Liver (tissue), 9 donors: ENCODE measurements around the gene PCED1B. TPM values are rescaled to one million over a fixed set of nuclear protein-coding genes. Genes with fewer than 3 reads are reported as not detected.

Source experiments
- DNase-seq: peaks from one replicate; pipeline ENCODE4 v3.0.0-alpha.2; 2017; ENCODE audit warnings: low spot score
- H3K27ac ChIP-seq, 2 donors: one replicate each; pipeline ENCODE4 v1.7.0; 2013; ENCODE audit warnings: inconsistent platforms in 2 of 2, low read length in 2 of 2, control low read depth in 1 of 2, low read depth in 1 of 2, mild to moderate bottlenecking in 1 of 2
- H3K27me3 ChIP-seq, 4 donors: one replicate each; pipeline versions ENCODE4 v1.6.1 to v1.7.0; 2013; ENCODE audit warnings: low read length in 3 of 4, inconsistent platforms in 1 of 4, mild to moderate bottlenecking in 1 of 4, moderate library complexity in 1 of 4; ENCODE audit not compliant: control insufficient read depth in 4 of 4, insufficient read depth in 4 of 4
- H3K36me3 ChIP-seq, 4 donors: one replicate each; pipeline versions ENCODE4 v1.6.1 to v1.7.0; 2013; ENCODE audit warnings: low read length in 3 of 4, mild to moderate bottlenecking in 3 of 4, low read depth in 1 of 4, moderate library complexity in 1 of 4; ENCODE audit not compliant: control insufficient read depth in 4 of 4, insufficient read depth in 3 of 4
- H3K4me1 ChIP-seq, 4 donors: one replicate each; pipeline versions ENCODE4 v1.6.1 to v1.7.0; 2013; ENCODE audit warnings: low read length in 3 of 4, mild to moderate bottlenecking in 3 of 4, moderate library complexity in 1 of 4; ENCODE audit not compliant: control insufficient read depth in 4 of 4, insufficient read depth in 4 of 4
- H3K4me3 ChIP-seq, 3 donors: one replicate each; pipeline versions ENCODE4 v1.6.1 to v1.7.0; 2013; ENCODE audit warnings: low read length in 3 of 3, control low read depth in 1 of 3, low read depth in 1 of 3, mild to moderate bottlenecking in 1 of 3
- H3K9ac ChIP-seq, 2 donors: one replicate each; pipeline ENCODE4 v1.7.0; 2013; ENCODE audit warnings: low read length in 2 of 2, mild to moderate bottlenecking in 2 of 2, moderate library complexity in 2 of 2, control low read depth in 1 of 2, low read depth in 1 of 2
- H3K9me3 ChIP-seq, 4 donors: one replicate each; pipeline versions ENCODE4 v1.6.1 to v1.7.0; 2013; ENCODE audit warnings: low read length in 3 of 4; ENCODE audit not compliant: control insufficient read depth in 4 of 4
- EGR1 ChIP-seq, 2 donors: IDR thresholded peaks; 2 replicates each; pipeline ENCODE4 v1.6.1; 2016 to 2018; ENCODE audit warnings: antibody characterized with exemption in 2 of 2, low read depth in 2 of 2
- FOXA1 ChIP-seq: IDR thresholded peaks from 2 replicates; pipeline ENCODE4 v1.6.1; 2016; ENCODE audit warnings: antibody characterized with exemption
- FOXA2 ChIP-seq: IDR thresholded peaks from 2 replicates; pipeline ENCODE4 v1.6.1; 2016; ENCODE audit warnings: antibody characterized with exemption
- GABPA ChIP-seq, 2 donors: IDR thresholded peaks in 1 of 2; conservative IDR thresholded peaks in 1 of 2; 2 replicates each; pipeline ENCODE4 v1.6.1; 2016; ENCODE audit warnings: antibody characterized with exemption in 2 of 2, mild to moderate bottlenecking in 1 of 2, moderate library complexity in 1 of 2
- HNF4A ChIP-seq, 2 donors: conservative IDR thresholded peaks; 2 replicates each; pipeline ENCODE4 v1.6.1; 2016; ENCODE audit warnings: antibody characterized with exemption in 2 of 2, mild to moderate bottlenecking in 2 of 2
- HNF4G ChIP-seq: IDR thresholded peaks from 2 replicates; pipeline ENCODE4 v1.6.1; 2016; ENCODE audit warnings: antibody characterized with exemption
- JUND ChIP-seq, 2 donors: IDR thresholded peaks; 2 replicates each; pipeline ENCODE4 v1.6.1; 2016; ENCODE audit warnings: antibody characterized with exemption in 2 of 2
- MAX ChIP-seq: IDR thresholded peaks from 2 replicates; pipeline ENCODE4 v1.6.1; 2016; ENCODE audit warnings: antibody characterized with exemption
- NR2F2 ChIP-seq: IDR thresholded peaks from 2 replicates; pipeline ENCODE4 v1.6.1; 2016; ENCODE audit warnings: antibody characterized with exemption
- RAD21 ChIP-seq, 2 donors: IDR thresholded peaks; 2 replicates each; pipeline ENCODE4 v1.6.1; 2016; ENCODE audit warnings: antibody characterized with exemption in 2 of 2, mild to moderate bottlenecking in 2 of 2
- REST ChIP-seq: IDR thresholded peaks from 2 replicates; pipeline ENCODE4 v1.6.1; 2016; ENCODE audit warnings: antibody characterized with exemption, mild to moderate bottlenecking
- RXRA ChIP-seq, 2 donors: IDR thresholded peaks; 2 replicates each; pipeline ENCODE4 v1.6.1; 2017 to 2018; ENCODE audit warnings: antibody characterized with exemption in 2 of 2, mild to moderate bottlenecking in 1 of 2
- SP1 ChIP-seq: IDR thresholded peaks from 2 replicates; pipeline ENCODE4 v1.6.1; 2018; ENCODE audit warnings: antibody characterized with exemption, mild to moderate bottlenecking
- TAF1 ChIP-seq: conservative IDR thresholded peaks from 2 replicates; pipeline ENCODE4 v1.6.1; 2016; ENCODE audit warnings: antibody characterized with exemption, mild to moderate bottlenecking
- YY1 ChIP-seq: IDR thresholded peaks from 2 replicates; pipeline ENCODE4 v1.6.1; 2016; ENCODE audit warnings: antibody characterized with exemption, mild to moderate bottlenecking
- WGBS: extraction: QIAGEN DNeasy Blood & Tissue Kit; methylation state at CpG from one replicate; pipeline ENCODE4 v1.1.7; 2013; 5-methylcytosine and 5-hydroxymethylcytosine counted together
- polyA plus RNA-seq, 2 donors: library from polyadenylated mRNA; stranded (reverse) in 1 of 2; unstranded in 1 of 2; fragments of 200-250 nt in 1 of 2; fragments of >200 nt in 1 of 2; fragmentation: Nextera tagmentation in 1 of 2; extraction: Ambion mirVana in 1 of 2; gene quantifications; one replicate each; pipeline versions ENCODE4 v1.2.1 to v1.2.3, GENCODE V29; 2013 to 2015
- total RNA-seq, 2 donors: library from RNA; depleted of rRNA; stranded (reverse); fragments of >200 nt; gene quantifications; one replicate each; pipeline ENCODE4 v1.2.3, GENCODE V29; 2014
- TF ChIP-seq, protein P1 (sequence below): IDR thresholded peaks from 2 replicates; pipeline ENCODE4 v1.6.1; 2016; ENCODE audit warnings: antibody characterized with exemption
- donor health status: healthy.
- donor health status: healthy.
- donor health status: healthy.
- donor health status: healthy.
- donor health status: healthy.

Gene PCED1B
- total and polyA plus RNA-seq, 4 donors = 0.51 to 1.8 (median 1.1) TPM

GRCh38 chr12:47111392-47111778, 32.0 kb downstream of the PCED1B start:
- DNase-seq = no peak
- Histone ChIP-seq H3K27me3 (no peaks in the 10 kb centered on the region), H3K9me3 (no peaks in the 10 kb centered on the region), H3K36me3 (no peaks in the 10 kb centered on the region), H3K4me3 (no peak overlapping the region), H3K4me1 (no peaks in the 10 kb centered on the region), H3K9ac (no peak overlapping the region), H3K27ac (no peak overlapping the region)
- TF ChIP-seq EGR1 (IDR thresholded peaks at IDR 0.05; ENCODE audit: low read depth in 2 of 2) (no peak), REST (no peak), HNF4G (no peak), RXRA (IDR thresholded peaks at IDR 0.05) (no peak), YY1 (no peak), FOXA1 (no peak), SP1 (no peak), TAF1 (no peak), NR2F2 (no peak), FOXA2 (no peak), JUND (IDR thresholded peaks at IDR 0.05) (no peak)
- WGBS = 95% methylated on average over 2 of the region's 2 CpGs

- H3K4me3 ChIP-seq = no peak overlapping the region
- 91% methylated on average over 6 of the region's 6 CpGs for WGBS
- H3K36me3 ChIP-seq = no peaks in the 10 kb centered on the region
- no peaks in the 10 kb centered on the region for H3K4me1 ChIP-seq
- H3K27ac ChIP-seq = no peak overlapping the region
- H3K9me3 ChIP-seq = no peaks in the 10 kb centered on the region
- H3K9ac ChIP-seq = no peak overlapping the region
- no peak for DNase-seq
- TF ChIP-seq RAD21 (IDR thresholded peaks at IDR 0.05) (no peak), MAX (no peak), NR2F2 (no peak), FOXA1 (no peak), HNF4G (no peak), HNF4A (conservative IDR thresholded peaks at IDR 0.05) (no peak), RXRA (IDR thresholded peaks at IDR 0.05) (no peak), EGR1 (IDR thresholded peaks at IDR 0.05; ENCODE audit: low read depth in 2 of 2) (no peak), TAF1 (no peak), GABPA (IDR thresholded peaks at IDR 0.05 in 1 of 2, conservative IDR thresholded peaks at IDR 0.05 in 1 of 2) (no peak)
- TF ChIP-seq, protein P1, sequence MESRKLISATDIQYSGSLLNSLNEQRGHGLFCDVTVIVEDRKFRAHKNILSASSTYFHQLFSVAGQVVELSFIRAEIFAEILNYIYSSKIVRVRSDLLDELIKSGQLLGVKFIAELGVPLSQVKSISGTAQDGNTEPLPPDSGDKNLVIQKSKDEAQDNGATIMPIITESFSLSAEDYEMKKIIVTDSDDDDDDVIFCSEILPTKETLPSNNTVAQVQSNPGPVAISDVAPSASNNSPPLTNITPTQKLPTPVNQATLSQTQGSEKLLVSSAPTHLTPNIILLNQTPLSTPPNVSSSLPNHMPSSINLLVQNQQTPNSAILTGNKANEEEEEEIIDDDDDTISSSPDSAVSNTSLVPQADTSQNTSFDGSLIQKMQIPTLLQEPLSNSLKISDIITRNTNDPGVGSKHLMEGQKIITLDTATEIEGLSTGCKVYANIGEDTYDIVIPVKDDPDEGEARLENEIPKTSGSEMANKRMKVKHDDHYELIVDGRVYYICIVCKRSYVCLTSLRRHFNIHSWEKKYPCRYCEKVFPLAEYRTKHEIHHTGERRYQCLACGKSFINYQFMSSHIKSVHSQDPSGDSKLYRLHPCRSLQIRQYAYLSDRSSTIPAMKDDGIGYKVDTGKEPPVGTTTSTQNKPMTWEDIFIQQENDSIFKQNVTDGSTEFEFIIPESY = no peak
- H3K27me3 ChIP-seq = no peaks in the 10 kb centered on the region
Observed at GRCh38 chr12:47111854-47112253, 32.4 kb downstream of the PCED1B start.
